GM19468 (cell line): Measurements from ENCODE around the gene EVX1.

Experiments used
- ATAC-seq: cut with Tn5 transposase; IDR thresholded peaks from one replicate; pipeline ENCODE4 v1.9.1; 2021; ENCODE audit warnings: mild to moderate bottlenecking, moderate library complexity, moderate number of reproducible peaks; ENCODE audit not compliant: unreplicated experiment; ENCODE audit errors: extremely low read depth

EVX1 gene

GRCh38 chr7:27224983-27225934, 17.3 kb upstream of the EVX1 start:
- no peak for ATAC-seq

GRCh38 chr7:27229448-27229847, 13.2 kb upstream of the EVX1 start:
- no peak for ATAC-seq

- no peak for ATAC-seq
Observed at GRCh38 chr7:27235387-27236311, 7.0 kb upstream of the EVX1 start.

GRCh38 chr7:27237735-27238334, 4.8 kb upstream of the EVX1 start:
- ATAC-seq: no peak

GRCh38 chr7:27238979-27239386, 3.6 kb upstream of the EVX1 start:
- ATAC-seq: no peak

- no peak for ATAC-seq
Observed at GRCh38 chr7:27239387-27240014, 3.1 kb upstream of the EVX1 start.

- ATAC-seq: no peak
Observed at GRCh38 chr7:27240015-27240731, 2.4 kb upstream of the EVX1 start.

GRCh38 chr7:27241189-27242056, 1.2 kb upstream of the EVX1 start:
- no peak for ATAC-seq

- ATAC-seq: no peak
Observed at GRCh38 chr7:27242154-27242553, 448 bp upstream of the EVX1 start.

GRCh38 chr7:27243340-27244163, 950 bp downstream of the EVX1 start:
- no peak for ATAC-seq

GRCh38 chr7:27244488-27245123, 2.0 kb downstream of the EVX1 start:
- no peak for ATAC-seq

- ATAC-seq: no peak
Observed at GRCh38 chr7:27245124-27245797, 2.7 kb downstream of the EVX1 start.

GRCh38 chr7:27245798-27246691, 3.4 kb downstream of the EVX1 start:
- ATAC-seq: no peak

GRCh38 chr7:27247000-27247399, 4.4 kb downstream of the EVX1 start:
- ATAC-seq: no peak
